ENCODE measurements around the gene NAPSA. TPM values are rescaled to one million over a fixed set of nuclear protein-coding genes. Genes with fewer than 3 reads are reported as not detected.

Gene NAPSA
- total RNA-seq, 2 donors from 2014 or later: not detected

DNA sequence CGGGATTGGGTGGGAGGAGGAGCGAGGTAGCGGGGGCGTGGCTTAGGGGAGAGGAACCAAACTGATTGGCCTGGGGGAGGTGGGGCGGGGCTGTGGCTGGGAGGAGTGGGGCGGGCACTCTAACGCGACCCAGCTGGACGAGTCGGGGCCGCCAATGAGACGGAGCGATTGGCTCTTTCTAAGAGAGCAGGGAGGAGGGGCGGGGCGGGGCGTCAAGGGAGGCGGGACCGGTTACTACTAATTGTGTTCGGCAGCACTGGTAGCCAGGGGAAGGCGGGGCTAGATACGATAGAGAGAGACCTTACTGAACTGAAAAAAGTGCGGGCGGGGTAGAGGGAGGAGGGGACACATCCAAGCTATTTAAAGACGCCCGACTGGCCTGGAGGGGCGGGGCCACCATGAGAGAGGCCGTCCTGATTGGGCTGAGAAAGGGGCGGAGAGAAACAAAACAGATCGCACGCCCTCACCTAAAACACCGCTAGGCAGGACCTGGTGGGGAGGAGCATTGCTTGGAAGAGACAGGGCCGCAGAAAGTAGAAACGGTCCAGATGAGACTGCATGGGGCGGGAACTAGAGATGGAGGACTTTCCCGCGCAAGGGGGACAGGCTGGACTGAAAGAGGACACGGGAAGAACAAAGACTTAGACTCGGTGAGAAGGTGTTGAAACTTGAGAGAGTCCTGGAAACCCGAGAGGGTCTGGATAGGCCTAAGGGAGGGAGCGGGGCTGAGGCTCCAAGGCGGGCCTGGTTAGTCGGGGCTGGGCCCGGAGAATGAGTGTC is 36.1 kb downstream of the NAPSA start, which contains the start of gene KCNC3:
Gene KCNC3 (minus strand): TSS at position 232 of the 780 bp plus-strand sequence. CDS start 295 bp downstream, outside the sequence.
- no peaks in the 10 kb centered on the region for H3K36me3 ChIP-seq
- TF ChIP-seq, protein P1, sequence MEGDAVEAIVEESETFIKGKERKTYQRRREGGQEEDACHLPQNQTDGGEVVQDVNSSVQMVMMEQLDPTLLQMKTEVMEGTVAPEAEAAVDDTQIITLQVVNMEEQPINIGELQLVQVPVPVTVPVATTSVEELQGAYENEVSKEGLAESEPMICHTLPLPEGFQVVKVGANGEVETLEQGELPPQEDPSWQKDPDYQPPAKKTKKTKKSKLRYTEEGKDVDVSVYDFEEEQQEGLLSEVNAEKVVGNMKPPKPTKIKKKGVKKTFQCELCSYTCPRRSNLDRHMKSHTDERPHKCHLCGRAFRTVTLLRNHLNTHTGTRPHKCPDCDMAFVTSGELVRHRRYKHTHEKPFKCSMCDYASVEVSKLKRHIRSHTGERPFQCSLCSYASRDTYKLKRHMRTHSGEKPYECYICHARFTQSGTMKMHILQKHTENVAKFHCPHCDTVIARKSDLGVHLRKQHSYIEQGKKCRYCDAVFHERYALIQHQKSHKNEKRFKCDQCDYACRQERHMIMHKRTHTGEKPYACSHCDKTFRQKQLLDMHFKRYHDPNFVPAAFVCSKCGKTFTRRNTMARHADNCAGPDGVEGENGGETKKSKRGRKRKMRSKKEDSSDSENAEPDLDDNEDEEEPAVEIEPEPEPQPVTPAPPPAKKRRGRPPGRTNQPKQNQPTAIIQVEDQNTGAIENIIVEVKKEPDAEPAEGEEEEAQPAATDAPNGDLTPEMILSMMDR (IDR thresholded peaks at IDR 0.05): no peak
- H3K4me3 ChIP-seq: peak within 1 kb of the TSS; percentile 66
- H3K4me1 ChIP-seq (ENCODE audit: control insufficient read depth in 1 of 2, low read depth in 2 of 2): peaks cover 11 to 36% of the 10 kb centered on the region in 2 donors
- H3K27me3 ChIP-seq (replicated peaks; ENCODE audit: insufficient read depth): peaks cover 15% of the 10 kb centered on the region
- ATAC-seq (ENCODE audit: insufficient number of reproducible peaks, low FRiP score, low read depth) (peak; percentile 67), DNase-seq (ENCODE audit: low spot score) (peak; percentile 99)
- no peaks in the 10 kb centered on the region for H3K9me3 ChIP-seq
- peak within 1 kb of the TSS; percentile 3 to 43 for H3K27ac ChIP-seq

DNA sequence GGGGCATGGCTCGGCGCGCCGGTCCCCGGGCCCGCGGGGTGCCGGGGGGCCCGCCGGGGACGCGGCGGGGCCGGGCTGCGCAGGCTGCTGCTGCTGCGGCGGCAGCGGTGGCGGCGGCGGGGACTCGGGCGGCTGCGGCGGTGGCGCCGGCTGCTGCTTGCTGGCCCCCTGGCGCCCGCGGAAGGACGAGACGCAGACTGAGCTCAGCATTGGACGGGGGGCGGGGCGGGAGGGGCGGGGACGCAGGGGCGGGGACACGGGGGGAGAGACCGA is 36.6 kb downstream of the NAPSA start:
- Histone ChIP-seq H3K9me3 (no peaks in the 10 kb centered on the region), H3K36me3 (no peaks in the 10 kb centered on the region), H3K4me1 (ENCODE audit: control insufficient read depth in 1 of 2, low read depth in 2 of 2) (peaks cover 11 to 32% of the 10 kb centered on the region in 2 donors), H3K27me3 (replicated peaks; ENCODE audit: insufficient read depth) (peaks cover 15% of the 10 kb centered on the region), H3K27ac (no peak overlapping the region), H3K4me3 (no peak overlapping the region)
- DNase-seq (ENCODE audit: low spot score): no peak
- ATAC-seq (ENCODE audit: insufficient number of reproducible peaks, low FRiP score, low read depth): no peak
- TF ChIP-seq, protein P1 (IDR thresholded peaks at IDR 0.05): no peak

DNA sequence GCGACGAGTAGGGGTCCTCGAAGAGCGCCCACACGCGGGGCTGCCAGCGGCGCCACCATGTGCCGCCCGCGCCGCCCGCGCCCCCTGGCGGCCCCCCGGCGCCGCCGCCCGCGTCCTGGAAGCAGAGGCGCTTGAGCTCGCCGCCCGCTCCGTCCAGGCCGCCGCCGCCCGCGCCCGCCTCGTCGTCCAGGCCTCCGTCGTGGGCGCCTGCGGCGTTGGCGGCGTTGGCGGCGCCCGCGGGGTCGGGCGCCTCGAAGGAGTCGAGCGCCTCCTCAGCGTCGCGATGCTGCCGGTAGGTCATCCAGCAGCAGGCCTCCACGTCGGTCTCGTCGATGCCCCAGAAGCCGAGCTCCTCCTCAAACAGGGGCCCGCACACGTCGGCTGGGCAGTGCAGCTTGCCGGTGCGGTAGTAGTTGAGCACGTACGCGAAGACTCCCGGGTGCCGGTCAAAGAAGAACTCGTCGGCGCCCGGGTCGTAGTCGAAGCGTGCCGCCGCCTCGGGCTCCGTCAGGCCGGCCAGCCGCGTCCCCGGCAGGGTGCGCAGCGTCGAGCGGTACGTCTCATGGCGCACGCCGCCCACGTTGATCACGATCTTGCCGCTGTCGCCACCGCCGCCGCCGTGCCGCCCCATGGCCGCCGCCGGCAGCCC is 37.1 kb downstream of the NAPSA start:
- Histone ChIP-seq H3K27me3 (replicated peaks; ENCODE audit: insufficient read depth) (peaks cover 15% of the 10 kb centered on the region), H3K9me3 (no peaks in the 10 kb centered on the region), H3K4me3 (peak overlapping the region; percentile 66), H3K36me3 (no peaks in the 10 kb centered on the region), H3K4me1 (ENCODE audit: control insufficient read depth in 1 of 2, low read depth in 2 of 2) (peaks cover 11 to 28% of the 10 kb centered on the region in 2 donors), H3K27ac (no peak overlapping the region)
- TF ChIP-seq, protein P1 (IDR thresholded peaks at IDR 0.05): no peak
- no peak for DNase-seq (ENCODE audit: low spot score)
- ATAC-seq (ENCODE audit: insufficient number of reproducible peaks, low FRiP score, low read depth): no peak

DNA sequence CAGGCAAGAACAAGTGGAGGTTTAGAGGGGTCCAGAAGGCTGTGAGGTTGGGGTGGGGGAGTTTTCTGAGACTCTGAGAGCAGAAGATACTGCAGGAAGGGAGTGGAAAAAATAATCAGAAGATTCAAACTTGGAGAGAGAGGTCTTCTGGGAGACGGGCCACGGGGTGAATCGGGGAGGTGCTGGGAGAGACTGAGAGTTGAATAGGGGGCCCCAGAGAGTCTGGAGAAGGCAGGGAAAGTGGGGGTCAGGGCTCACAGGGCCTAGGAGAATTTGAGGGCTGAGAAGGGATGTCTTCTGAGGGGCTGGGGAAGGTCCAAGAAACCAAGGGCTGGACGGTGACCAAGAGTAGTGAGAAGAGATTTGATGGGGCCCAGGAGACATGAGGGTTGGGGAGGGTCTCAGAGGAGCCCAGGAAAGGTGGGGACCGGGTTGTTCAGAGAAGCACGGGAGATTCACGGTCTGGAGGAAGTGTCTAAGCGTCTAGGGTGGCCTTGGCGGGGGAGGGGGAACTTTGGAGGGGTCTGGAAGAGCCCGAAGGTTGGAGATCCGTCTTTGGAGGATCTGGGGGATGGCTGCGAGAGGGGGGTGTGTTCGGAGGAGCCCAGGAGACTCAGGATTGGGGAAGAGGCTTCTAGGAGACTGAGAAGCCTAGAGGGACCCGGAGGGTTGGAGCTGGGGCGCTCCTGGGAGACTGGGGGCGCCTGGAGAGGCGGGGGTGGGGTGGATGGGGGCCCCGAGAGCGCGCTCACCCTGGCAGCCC is 37.8 kb downstream of the NAPSA start:
- H3K4me3 ChIP-seq: peak overlapping the region; percentile 11

More for the DNA sequence above, 37.8 kb downstream of the NAPSA start:
- ATAC-seq (ENCODE audit: insufficient number of reproducible peaks, low FRiP score, low read depth): no peak
- TF ChIP-seq, protein P1 (IDR thresholded peaks at IDR 0.05): no peak
- Histone ChIP-seq H3K27ac (no peak overlapping the region), H3K27me3 (replicated peaks; ENCODE audit: insufficient read depth) (peaks cover 15% of the 10 kb centered on the region), H3K9me3 (no peaks in the 10 kb centered on the region), H3K4me1 (ENCODE audit: control insufficient read depth in 1 of 2, low read depth in 2 of 2) (peaks cover 7 to 21% of the 10 kb centered on the region in 2 donors), H3K36me3 (no peaks in the 10 kb centered on the region)
- no peak for DNase-seq (ENCODE audit: low spot score)

Data from thoracic aorta (tissue), 2 donors.